Neural progenitor cell (in vitro differentiated cells): ENCODE measurements around the gene CRISPLD2. TPM values are rescaled to one million over a fixed set of nuclear protein-coding genes. Genes with fewer than 3 reads are reported as not detected.

Experiments used
- DNase-seq: peaks from one replicate; pipeline ENCODE4 v3.0.0-alpha.2; 2016; ENCODE audit warnings: low spot score
- H2AFZ ChIP-seq: fragments of 200-600 bp; sonication (generic); replicated peaks from 2 replicates; pipeline ENCODE4 v1.6.1; 2016; ENCODE audit warnings: antibody characterized with exemption
- H3F3A ChIP-seq: fragments of 200-600 bp; sonication (generic); 2 replicates; pipeline ENCODE4 v1.6.1; 2016; ENCODE audit warnings: antibody characterized with exemption, low read depth
- H3K27ac ChIP-seq: fragments of 200-600 bp; sonication (generic); 2 replicates; pipeline ENCODE4 v1.5.1; 2016; ENCODE audit warnings: mild to moderate bottlenecking
- H3K27me3 ChIP-seq: fragments of 200-600 bp; sonication (generic); 2 replicates; pipeline ENCODE4 v1.6.1; 2016; ENCODE audit warnings: mild to moderate bottlenecking, moderate library complexity
- H3K36me3 ChIP-seq: fragments of 200-600 bp; sonication (generic); 2 replicates; pipeline ENCODE4 v1.5.1; 2016
- H3K4me1 ChIP-seq: fragments of 200-600 bp; sonication (generic); 2 replicates; pipeline ENCODE4 v1.6.1; 2016; ENCODE audit warnings: mixed run types
- H3K4me2 ChIP-seq: fragments of 200-600 bp; sonication (generic); 2 replicates; pipeline ENCODE4 v1.6.1; 2016
- H3K4me3 ChIP-seq: fragments of 200-600 bp; sonication (generic); 2 replicates; pipeline ENCODE4 v1.5.1; 2016
- H3K79me2 ChIP-seq: fragments of 200-600 bp; sonication (generic); 2 replicates; pipeline ENCODE4 v1.6.1; 2016; ENCODE audit warnings: low read depth
- H3K9ac ChIP-seq: fragments of 200-600 bp; sonication (generic); 2 replicates; pipeline ENCODE4 v1.6.1; 2016
- H3K9me3 ChIP-seq: fragments of 200-600 bp; sonication (generic); 2 replicates; pipeline ENCODE4 v1.5.1; 2016; ENCODE audit warnings: low read depth
- H4K20me1 ChIP-seq: fragments of 200-600 bp; sonication (generic); 2 replicates; pipeline ENCODE4 v1.6.1; 2016; ENCODE audit warnings: low read depth
- H3K27ac Mint-ChIP-seq: 3 replicates; pipeline ENCODE4 v1.8.0; 2021; ENCODE audit warnings: mixed read lengths
- H3K27me3 Mint-ChIP-seq: 2 replicates; pipeline ENCODE4 v1.8.0; 2022; ENCODE audit warnings: low read depth, mild to moderate bottlenecking, inconsistent platforms, moderate library complexity, mixed read lengths; ENCODE audit not compliant: insufficient read depth
- H3K36me3 Mint-ChIP-seq: 3 replicates; pipeline ENCODE4 v1.8.0; 2021; ENCODE audit warnings: mixed read lengths
- H3K4me1 Mint-ChIP-seq: 3 replicates; pipeline ENCODE4 v1.8.0; 2021; ENCODE audit warnings: mixed read lengths
- H3K4me3 Mint-ChIP-seq: 3 replicates; pipeline ENCODE4 v1.8.0; 2021; ENCODE audit warnings: mild to moderate bottlenecking, moderate library complexity, mixed read lengths
- H3K9me3 Mint-ChIP-seq: 3 replicates; pipeline ENCODE4 v1.8.0; 2020; ENCODE audit warnings: mixed read lengths
- EZH2 ChIP-seq: fragments of 200-600 bp; sonication (generic); IDR thresholded peaks from 2 replicates; pipeline ENCODE4 v1.6.1; 2017; ENCODE audit warnings: antibody characterized with exemption, mild to moderate bottlenecking, moderate library complexity
- EZH2phosphoT487 ChIP-seq: fragments of 200-600 bp; sonication (generic); IDR thresholded peaks from 2 replicates; pipeline ENCODE4 v1.6.1; 2017; ENCODE audit warnings: antibody characterized with exemption
- total RNA-seq: library from RNA; depleted of rRNA; stranded (reverse); fragments of >200 nt; gene quantifications from 2 replicates; pipeline ENCODE4 v1.2.3, GENCODE V29; 2015; ENCODE audit warnings: low replicate concordance
- TF ChIP-seq, protein P1 (sequence below): fragments of 200-600 bp; sonication (generic); IDR thresholded peaks from 2 replicates; pipeline ENCODE4 v1.5.1; 2017; ENCODE audit warnings: antibody characterized with exemption, mild to moderate bottlenecking

Gene CRISPLD2
- total RNA-seq, 1 donor from 2014 or later: 0.11 TPM

DNA sequence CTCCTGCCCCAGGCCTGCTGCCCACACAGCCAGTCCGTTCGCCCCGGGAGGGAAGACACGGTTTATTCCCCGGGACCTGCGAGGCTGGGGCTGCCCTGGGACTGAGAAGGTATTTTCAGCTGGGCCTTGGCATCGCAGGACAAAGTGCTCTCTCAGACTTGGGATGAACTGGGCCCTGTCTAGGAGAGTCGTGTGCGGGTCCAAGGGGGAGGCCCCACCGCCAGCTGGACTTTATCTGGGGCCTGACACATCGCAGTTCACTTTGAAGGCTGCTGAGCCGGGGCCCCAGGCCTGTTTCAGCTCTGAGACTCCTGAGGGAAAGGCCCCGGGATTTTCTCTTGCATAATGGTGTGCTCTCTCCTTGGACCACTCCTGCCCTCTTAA lies 6.8 kb downstream of the CRISPLD2 start:
- DNase-seq: no peak
- Histone ChIP-seq H2AFZ (no peak overlapping the region), H3K36me3 (no peaks in the 10 kb centered on the region), H3K4me2 (no peak overlapping the region), H3K9me3 (no peaks in the 10 kb centered on the region), H3K27me3 (peaks cover 27% of the 10 kb centered on the region), H4K20me1 (no peaks in the 10 kb centered on the region), H3K4me3 (no peak overlapping the region), H3F3A (no peaks in the 10 kb centered on the region), H3K79me2 (no peaks in the 10 kb centered on the region), H3K27ac (no peak overlapping the region), H3K9ac (no peak overlapping the region), H3K4me1 (no peaks in the 10 kb centered on the region)
- H3K4me1 Mint-ChIP-seq: peaks cover 47% of the 10 kb centered on the region
- peaks cover 25% of the 10 kb centered on the region for H3K27me3 Mint-ChIP-seq
- H3K9me3 Mint-ChIP-seq: no peaks in the 10 kb centered on the region
- no peak overlapping the region for H3K4me3 Mint-ChIP-seq
- H3K36me3 Mint-ChIP-seq: no peaks in the 10 kb centered on the region
- no peak overlapping the region for H3K27ac Mint-ChIP-seq
- no peak for TF ChIP-seq EZH2phosphoT487
- no peak for TF ChIP-seq EZH2
- TF ChIP-seq, protein P1, sequence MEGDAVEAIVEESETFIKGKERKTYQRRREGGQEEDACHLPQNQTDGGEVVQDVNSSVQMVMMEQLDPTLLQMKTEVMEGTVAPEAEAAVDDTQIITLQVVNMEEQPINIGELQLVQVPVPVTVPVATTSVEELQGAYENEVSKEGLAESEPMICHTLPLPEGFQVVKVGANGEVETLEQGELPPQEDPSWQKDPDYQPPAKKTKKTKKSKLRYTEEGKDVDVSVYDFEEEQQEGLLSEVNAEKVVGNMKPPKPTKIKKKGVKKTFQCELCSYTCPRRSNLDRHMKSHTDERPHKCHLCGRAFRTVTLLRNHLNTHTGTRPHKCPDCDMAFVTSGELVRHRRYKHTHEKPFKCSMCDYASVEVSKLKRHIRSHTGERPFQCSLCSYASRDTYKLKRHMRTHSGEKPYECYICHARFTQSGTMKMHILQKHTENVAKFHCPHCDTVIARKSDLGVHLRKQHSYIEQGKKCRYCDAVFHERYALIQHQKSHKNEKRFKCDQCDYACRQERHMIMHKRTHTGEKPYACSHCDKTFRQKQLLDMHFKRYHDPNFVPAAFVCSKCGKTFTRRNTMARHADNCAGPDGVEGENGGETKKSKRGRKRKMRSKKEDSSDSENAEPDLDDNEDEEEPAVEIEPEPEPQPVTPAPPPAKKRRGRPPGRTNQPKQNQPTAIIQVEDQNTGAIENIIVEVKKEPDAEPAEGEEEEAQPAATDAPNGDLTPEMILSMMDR: no peak

DNA sequence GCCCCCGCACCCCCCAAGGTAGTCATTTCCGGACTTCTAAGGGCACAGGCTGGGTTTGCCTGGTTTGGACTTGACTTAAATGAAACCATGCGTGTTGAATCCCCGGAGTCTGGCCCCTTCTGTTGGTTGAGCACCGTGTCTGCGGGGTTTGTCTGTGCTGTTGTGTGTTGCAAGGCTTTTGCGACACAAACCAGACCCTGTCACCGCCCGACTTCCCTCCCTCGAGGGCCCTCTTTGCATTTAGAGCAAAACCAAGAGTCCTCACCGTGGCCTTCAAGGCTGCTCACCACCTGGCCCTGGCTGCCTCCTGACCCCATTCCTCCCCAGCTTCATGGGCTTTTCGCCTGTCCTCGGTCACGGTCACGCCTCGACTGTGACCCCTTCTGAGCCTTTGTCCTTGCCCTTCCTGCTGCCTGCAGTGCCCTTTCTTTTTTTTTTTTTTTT lies 7.4 kb downstream of the CRISPLD2 start:
- peak overlapping the region; percentile 95 for H3K27ac Mint-ChIP-seq
- H3K9me3 ChIP-seq: no peaks in the 10 kb centered on the region
- no peaks in the 10 kb centered on the region for H3K36me3 ChIP-seq
- H3K4me3 Mint-ChIP-seq: peak overlapping the region; percentile 58
- no peaks in the 10 kb centered on the region for H3K79me2 ChIP-seq
- no peaks in the 10 kb centered on the region for H4K20me1 ChIP-seq
- no peak overlapping the region for H3K4me3 ChIP-seq
- H3K27me3 ChIP-seq: peaks cover 21% of the 10 kb centered on the region
- H3K4me1 ChIP-seq: no peaks in the 10 kb centered on the region
- H3K36me3 Mint-ChIP-seq: no peaks in the 10 kb centered on the region
- no peak for DNase-seq
- no peak overlapping the region for H3K27ac ChIP-seq
- H3K9me3 Mint-ChIP-seq: no peaks in the 10 kb centered on the region
- H3F3A ChIP-seq: no peaks in the 10 kb centered on the region
- TF ChIP-seq EZH2phosphoT487 (no peak), EZH2 (no peak)
- TF ChIP-seq, protein P1: no peak
- no peak overlapping the region for H3K9ac ChIP-seq
- no peak overlapping the region for H3K4me2 ChIP-seq
- H3K4me1 Mint-ChIP-seq: peaks cover 49% of the 10 kb centered on the region
- no peak overlapping the region for H2AFZ ChIP-seq
- peaks cover 28% of the 10 kb centered on the region for H3K27me3 Mint-ChIP-seq

DNA sequence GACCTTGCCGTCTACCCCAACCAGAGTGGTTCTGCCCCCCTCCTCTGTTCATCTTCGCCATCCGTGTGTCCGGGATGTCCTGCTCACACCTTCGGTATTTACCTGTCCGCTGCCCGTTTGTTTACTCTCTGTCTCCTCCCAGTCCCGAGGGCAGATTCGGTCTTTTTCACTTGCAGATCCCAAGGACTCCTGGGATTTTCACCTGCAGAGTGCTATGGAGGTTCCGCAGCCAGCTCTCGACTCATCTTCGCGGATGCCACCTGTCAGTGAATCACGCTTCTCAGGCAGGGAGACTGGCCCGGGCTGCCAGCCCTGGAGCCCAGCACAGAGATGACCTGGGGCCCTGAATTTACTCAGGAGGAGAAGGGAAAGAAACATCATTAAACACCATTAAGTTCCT lies 8.1 kb downstream of the CRISPLD2 start:
- H3K9me3 ChIP-seq: no peaks in the 10 kb centered on the region
- Mint-ChIP-seq H3K4me1 (peaks cover 48% of the 10 kb centered on the region), H3K9me3 (no peaks in the 10 kb centered on the region), H3K27ac (no peak overlapping the region), H3K27me3 (peaks cover 27% of the 10 kb centered on the region), H3K4me3 (no peak overlapping the region), H3K36me3 (no peaks in the 10 kb centered on the region)
- no peak for DNase-seq
- H2AFZ ChIP-seq: no peak overlapping the region
- H3K27ac ChIP-seq: no peak overlapping the region
- no peak overlapping the region for H3K4me2 ChIP-seq
- TF ChIP-seq, protein P1: no peak
- TF ChIP-seq EZH2 (no peak), EZH2phosphoT487 (no peak)
- H3K79me2 ChIP-seq: no peaks in the 10 kb centered on the region
- no peaks in the 10 kb centered on the region for H3K36me3 ChIP-seq
- no peak overlapping the region for H3K9ac ChIP-seq
- no peaks in the 10 kb centered on the region for H4K20me1 ChIP-seq
- no peaks in the 10 kb centered on the region for H3K4me1 ChIP-seq
- H3F3A ChIP-seq: no peaks in the 10 kb centered on the region
- H3K27me3 ChIP-seq: peaks cover 14% of the 10 kb centered on the region
- H3K4me3 ChIP-seq: no peak overlapping the region
